HT1080 (cell line): Measurements from ENCODE around the gene ARHGAP26. TPM values are rescaled to one million over a fixed set of nuclear protein-coding genes. Genes with fewer than 3 reads are reported as not detected.

Experiments
- DNase-seq: peaks from one replicate; pipeline ENCODE4 v3.0.0-alpha.2; 2015; ENCODE audit warnings: low read depth
- total RNA-seq: library from RNA; depleted of rRNA; stranded (reverse); fragments of >200 nt; shearing (Covaris generic); gene quantifications from 2 replicates; pipeline ENCODE4 v1.2.3, GENCODE V29; 2014

The ARHGAP26 gene
- total RNA-seq, 1 experiment from 2014 or later = 9.9 TPM

DNA sequence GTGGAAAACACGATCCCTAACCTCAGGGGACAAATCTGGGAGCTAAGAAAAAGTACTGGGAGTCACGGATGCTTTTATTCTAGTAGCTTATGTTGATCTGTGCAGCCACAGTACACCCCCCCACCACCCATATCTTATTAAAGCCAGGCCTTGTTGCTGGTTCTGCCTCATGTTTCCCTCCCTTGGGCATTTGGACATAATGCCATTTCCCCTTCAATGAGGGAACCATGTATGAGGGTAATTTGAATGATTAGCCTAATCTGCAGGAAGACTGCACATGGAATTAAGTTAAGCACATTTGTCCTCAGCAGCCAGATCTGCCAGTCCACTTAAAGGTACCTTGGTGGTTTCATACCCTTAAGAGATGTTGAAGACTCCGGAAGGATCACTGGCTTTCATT lies 102.0 kb downstream of the ARHGAP26 start:
- DNase-seq = no peak

DNA sequence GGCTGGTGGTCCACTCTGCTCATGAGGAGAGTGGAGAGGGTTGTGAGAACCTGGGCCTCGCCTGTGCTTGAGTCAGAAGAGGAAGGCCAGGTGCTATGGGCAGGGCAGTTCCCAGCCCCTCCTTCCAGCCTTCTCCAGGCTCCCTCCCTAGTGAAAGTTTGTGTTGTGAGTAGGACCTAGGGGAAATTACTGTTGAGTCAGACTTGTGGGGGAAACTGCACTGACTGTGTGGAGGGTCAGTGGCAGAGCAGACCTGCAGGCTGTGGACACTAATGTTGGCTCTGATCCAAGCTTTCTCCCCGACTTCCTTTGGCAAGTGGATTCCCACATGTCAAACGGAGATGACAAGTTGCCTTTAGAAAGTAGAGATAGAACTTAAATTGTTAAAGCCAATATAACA lies 102.6 kb downstream of the ARHGAP26 start:
- DNase-seq = peak; percentile 95

DNA sequence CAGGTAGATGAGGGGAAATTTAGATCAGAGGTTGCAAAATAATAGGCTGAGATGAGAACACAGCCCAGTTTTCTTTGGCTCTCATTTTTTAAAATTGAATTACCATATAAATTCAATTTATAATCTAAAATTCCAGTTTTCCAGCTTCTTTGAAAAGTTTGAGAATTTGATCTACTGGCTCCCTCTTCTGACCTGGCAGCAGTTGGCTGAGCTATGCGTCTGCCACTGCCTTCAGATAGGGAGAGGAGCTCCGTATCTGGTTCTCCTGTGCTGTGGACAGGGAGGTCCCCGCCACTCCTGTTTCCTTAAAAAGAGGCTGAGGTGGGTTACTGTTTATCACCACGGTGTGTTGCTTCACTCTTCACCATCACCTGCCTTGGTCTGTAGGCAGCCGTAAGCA lies 103.7 kb downstream of the ARHGAP26 start:
- no peak for DNase-seq

DNA sequence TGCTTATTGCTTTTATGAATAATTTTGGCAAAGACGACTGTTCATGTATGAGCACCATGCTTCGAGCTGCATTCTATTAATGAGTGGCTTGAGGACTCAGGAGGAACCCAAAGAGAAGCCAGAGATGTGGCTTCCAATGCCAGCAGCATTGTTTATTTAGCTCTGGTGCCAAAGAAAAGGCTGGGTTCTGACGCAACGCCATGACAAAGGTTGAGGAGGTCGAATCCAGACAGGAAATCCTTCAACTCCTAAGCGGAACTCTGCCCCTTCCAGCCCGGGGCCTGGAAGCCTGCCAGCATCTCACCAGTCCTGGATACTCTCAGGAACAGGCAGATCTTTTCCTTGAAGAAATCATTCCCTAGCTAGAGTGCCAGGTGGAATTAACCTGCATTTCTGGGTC lies 104.4 kb downstream of the ARHGAP26 start:
- DNase-seq = peak; percentile 87

DNA sequence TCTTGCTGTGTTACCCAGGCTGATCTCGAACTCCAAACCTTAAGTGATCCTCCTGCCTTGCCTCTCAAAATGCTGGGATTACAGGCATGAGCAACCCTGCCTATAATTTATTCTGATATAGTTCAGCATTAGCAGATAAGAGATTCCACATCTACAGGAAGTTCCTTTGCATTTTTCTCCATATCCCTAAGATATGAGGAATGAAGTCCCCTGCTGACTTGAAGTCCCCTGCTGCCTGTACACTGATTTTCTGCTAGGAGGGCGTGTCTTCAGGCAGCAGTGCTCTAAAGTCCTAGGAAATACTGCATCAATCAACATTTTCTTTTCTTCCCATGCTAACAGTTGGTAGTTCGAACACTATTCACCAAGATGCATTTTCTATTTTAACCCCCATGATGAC lies 105.8 kb downstream of the ARHGAP26 start:
- no peak for DNase-seq

DNA sequence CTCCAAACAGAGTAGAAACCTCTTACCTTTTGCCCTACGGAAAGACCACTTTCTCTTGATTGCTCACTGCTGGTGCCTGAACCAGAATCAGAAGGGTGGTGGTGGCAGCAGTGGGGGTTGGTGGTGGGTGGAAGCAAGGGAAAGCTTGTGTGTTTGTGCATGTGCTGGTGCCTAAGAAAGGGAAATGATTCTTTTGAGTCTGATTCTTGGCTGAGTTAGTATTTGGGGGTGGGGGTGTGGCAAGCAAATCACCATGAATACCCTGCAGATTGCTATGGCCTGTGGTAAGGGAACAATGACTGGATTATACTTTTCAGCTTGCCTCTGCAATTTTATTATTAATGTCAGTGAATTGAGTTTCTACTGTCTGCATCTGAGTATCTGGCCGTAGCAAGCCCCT lies 106.6 kb downstream of the ARHGAP26 start:
- no peak for DNase-seq

DNA sequence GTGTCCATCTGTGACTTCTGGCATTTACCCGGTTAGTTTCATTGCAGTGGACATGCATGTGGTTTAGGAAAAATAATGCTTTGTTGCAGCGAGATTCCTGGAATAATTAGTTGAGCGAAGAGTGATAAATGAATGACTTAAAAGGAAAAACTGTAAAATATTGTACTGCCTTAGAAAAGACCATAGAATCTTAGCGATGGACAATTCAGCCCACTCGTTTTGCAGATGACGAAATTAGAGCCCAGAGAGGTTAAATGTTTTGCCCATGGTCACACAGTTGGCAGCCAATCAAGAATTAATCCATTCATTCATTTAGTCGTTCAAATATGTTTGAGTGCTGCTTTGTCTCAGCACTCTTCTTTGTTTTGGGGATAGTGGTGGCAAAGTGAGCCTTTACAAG lies 107.9 kb downstream of the ARHGAP26 start:
- no peak for DNase-seq

DNA sequence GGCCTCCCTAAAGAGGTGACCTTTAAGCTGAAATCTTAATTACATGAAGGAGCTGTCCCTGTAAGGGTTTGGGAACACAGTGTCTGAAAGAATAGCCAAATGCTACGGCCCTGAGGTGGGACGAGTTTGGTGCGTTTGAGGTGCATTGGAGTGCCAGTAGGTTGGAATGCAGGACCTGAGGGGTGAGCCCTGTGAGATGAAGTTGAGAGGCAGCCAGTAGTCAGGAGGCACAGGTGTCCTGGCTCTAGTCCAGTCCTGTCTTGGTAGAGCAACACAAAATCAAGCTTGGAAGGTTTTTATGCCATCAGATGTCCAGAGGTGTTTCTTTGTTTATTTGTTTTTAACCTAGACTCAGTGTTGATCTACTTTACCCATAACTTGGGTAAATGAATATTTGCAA lies 108.5 kb downstream of the ARHGAP26 start:
- no peak for DNase-seq

DNA sequence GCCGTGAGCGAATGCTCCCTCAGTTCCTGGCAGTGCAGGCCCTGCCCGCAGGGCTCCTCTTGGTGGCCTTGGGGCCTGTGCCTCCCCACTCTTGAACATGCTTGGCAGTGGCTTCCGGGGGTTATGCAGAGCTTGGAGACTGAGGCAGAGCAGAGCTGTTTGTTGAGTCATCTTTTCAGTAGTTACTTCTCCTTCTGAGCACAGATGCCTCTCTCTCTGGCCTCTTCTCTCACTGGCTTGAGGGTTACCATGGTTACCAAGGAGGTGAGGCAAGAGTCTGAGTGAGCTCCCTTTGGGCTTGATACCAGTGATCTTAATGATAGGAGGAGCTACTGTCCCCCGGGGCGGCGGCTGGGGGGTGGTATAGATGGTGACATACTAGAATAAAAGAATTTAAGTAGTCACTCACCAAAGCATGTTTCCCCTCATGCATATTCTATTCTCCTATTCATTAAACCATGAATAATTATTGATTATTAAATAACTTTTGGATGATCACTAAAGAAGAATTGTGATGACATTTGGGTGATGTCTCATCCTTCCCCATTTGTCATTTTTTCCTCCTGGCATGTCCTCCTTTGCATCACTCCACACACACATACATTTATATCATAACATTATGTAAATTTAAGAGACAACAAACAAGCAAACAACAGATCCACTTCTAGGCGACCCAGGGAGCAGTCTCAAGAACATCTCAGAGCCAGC lies 111.1 kb downstream of the ARHGAP26 start:
- peak; percentile 35 for DNase-seq

DNA sequence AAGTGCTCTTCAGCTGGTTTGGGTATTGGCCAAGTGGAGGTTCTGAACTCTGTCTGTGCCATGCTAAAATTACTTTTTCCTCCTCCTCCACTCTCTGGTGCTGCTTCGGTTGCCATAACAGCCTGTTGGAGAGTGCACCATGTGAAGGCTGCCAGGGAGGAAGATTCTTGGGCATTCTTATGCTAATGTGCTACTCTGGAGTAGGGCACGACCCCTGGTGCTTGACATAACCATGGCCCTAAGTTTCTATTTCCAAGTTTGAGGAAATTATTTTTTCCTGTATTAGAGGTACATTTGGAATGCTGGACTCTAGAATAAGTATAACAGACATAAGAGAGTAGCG lies 111.6 kb downstream of the ARHGAP26 start:
- DNase-seq = no peak

DNA sequence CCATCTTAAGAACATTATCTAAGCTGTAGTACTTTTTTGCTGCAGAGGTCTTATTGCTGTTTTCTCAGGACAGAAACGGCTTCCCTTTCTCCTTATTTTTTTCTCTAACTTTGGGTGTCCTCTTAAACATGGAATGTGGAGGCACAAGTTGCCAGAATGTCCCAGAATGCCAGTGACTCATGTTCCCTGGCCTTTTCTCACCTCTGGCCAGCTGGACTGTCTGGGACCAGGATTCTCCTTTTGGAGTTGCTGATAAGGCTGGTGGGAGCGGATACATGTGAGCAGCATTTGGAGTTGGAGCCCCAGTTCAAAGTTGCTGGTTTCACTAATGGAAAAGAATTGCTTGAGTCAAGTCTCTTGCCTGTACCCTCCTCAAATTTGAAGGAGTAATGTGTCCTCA lies 112.8 kb downstream of the ARHGAP26 start:
- DNase-seq = no peak

DNA sequence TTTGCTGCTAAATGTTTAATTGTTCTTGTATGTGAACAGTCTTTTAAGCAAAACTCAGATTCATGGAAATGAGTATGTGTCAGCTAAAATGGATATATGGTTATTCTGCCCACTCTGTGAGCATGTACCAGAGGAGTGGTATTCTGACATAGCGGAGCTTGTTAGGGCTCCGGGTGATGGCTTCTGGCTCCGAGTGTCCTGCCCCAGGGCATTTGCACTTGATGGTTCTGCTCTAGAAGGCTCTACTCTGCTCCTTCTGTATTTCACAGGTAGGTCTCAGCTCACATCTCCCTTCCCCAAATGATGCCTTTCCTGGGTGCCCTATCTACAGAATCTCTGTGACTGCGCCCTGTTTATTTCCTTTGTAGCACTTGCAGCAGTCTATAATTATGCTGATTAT lies 113.3 kb downstream of the ARHGAP26 start:
- DNase-seq = no peak

DNA sequence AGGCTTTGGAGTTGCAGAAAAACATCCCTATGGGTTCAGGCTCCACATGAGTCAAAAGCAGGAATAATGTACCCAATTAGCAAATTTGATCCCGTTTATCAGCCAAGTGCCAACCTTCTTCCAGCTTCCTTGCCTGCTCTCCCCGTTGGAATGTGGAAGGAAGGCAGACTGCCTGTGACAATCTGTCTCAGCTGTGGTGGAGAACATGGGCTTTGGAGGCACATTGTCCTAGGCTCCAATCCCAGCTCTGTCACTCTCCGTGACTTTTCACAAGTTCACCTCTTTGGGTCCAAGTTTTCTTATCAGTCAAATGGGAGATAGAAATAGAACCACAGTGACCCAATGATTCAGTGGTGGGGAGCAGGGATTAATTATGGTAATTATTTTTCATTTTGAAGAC lies 113.9 kb downstream of the ARHGAP26 start:
- no peak for DNase-seq

DNA sequence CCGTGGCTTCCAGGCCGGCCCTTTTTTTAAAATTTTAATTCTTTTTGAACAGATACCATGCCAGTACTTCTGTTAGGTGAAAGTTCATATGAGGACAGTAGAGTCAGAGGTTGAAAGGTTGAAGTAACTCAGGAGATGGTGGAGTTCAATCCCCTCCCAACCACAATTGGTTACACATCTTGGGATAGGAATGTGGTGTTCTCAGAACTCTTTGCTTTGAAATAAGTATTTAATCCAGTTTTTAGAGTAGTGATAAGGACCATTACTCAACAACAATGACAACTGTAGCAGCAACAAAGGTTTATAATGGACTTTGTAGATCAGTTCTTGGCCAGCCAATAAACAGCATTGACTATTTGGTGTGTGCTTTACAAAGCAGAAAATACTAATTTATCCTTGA lies 116.0 kb downstream of the ARHGAP26 start:
- DNase-seq = no peak

DNA sequence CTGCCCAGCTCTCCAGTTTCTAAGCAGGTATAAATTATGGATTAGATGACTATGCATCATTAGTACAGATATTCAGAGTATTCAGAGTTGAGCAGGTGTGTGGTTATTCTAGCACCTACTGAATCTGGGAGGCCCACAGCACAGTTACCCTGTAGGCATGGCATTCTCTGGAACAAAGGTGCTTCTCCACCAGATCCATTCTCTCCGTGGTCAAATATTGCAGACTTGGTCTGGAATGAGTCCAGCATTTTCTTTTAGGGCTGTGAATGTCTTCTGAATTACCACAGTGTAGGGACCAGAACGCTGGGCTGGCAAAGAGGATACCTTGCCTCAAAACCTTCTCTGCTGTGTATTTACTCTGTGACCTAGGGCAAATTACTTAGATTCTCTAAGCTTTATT lies 116.8 kb downstream of the ARHGAP26 start:
- no peak for DNase-seq

DNA sequence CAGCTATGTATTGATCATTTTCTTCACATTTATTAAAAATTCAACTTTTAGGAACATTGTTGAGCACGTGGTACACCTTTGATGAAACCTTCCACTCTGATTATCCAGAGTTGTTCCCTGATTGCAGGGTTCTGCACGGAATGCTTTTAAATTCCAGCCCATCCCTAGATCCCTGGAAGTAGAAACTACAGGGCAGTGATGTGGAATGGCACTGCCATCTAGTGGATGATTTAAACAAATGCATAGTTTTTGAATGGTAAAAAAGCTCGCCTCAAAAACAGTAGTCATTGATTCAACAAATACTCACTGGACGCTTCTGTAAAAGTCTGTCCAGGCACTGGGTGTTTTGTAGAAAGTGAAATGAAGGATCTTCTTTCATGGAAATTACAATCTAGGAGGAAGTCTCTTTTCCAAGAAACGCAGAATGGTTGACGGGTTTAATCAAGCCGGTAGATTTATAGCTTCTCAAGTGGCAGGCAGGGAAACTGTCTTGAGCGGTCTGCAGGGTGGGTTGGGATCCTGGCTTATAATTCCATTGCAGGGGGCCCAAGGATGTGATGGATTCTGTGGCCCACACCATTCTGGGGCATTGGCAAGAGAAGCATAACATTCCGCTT lies 118.4 kb downstream of the ARHGAP26 start:
- peak; percentile 48 for DNase-seq

DNA sequence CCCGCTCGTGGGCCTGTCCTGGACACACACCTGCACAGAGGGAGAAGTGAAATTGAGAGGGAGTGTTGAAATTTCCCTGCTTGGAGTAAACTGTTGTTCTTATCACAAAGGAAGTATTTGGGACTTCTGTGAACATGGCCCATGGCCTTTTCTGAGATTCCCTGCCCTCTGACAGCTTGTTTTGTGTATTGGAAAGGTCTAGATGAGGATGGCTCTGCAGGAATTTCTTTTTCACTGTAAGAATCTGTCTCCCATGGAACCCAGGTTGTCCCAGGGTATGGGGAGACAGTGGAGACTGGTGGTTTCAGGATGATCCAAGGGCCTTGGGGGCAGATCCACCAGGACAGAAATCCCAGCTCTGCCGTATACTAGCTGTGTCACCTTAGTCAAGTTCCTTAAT lies 121.8 kb downstream of the ARHGAP26 start:
- DNase-seq = no peak

DNA sequence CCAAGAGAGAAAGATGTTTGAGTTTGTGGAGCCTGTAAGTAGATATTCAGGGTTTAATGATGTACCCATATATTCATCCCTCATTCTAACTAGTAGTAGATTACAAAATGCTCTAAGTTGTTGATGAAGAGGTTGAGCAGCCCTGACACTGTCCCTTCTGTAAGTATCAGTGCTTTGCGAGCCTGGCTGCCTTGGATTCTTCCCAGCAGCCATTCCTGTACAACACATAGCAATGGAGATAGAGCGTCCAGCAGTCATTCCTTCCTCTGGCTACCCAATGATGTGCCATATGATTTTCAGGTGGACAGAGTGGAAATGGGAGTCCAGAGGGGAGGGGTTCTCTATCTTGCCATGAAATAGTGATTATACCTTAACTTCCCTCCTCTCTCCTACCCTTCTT lies 124.1 kb downstream of the ARHGAP26 start:
- no peak for DNase-seq

DNA sequence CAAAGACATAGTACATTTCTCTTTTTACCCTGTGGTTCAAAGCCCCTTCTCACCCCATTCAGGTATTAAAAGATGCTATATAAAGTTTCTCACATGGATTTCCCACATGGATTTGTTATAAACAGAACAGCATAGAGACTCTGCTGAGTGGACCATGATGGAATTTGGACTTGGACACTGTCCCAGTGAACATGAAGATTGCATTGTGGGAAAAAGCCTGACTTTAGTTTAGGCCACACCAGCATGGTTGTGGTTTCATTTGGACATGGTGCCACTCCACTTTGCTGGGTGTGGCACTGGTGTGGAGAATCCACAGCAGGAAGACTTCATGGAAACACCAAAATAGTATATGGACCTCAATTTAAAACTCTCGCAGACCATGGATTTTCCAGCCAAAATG lies 124.6 kb downstream of the ARHGAP26 start:
- peak; percentile 26 for DNase-seq

DNA sequence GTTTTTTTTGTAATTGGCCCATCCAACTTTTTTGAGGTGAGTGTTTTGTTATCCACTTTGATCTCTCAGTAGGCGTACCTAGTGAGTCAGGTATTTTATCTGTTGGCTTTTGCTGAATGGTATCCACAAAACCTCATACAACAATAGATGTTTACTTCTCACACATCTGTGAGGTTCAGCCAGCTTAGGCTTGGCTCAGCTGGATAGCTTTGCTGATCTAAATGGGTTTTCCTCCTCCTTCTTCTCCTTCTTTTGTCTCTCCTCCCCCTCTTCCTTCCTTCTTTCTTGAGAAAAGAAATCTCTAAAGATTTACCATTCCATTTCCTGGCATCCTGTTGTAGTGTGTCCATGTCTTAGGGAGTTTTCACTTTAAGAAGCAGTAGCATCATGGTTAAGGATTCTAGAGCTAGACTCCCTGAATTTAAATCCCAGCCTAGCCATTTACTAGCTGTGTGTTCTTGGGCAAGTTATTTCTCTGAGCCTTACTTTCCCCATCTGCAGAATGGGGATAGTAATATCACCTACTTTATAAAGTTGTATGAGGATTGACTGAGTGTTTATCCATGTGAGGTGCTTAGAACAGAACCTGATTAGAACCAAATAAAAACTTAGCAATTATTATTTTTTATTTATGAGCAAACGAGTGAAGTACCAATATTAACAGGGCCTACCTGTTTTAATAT lies 126.3 kb downstream of the ARHGAP26 start:
- DNase-seq = no peak

DNA sequence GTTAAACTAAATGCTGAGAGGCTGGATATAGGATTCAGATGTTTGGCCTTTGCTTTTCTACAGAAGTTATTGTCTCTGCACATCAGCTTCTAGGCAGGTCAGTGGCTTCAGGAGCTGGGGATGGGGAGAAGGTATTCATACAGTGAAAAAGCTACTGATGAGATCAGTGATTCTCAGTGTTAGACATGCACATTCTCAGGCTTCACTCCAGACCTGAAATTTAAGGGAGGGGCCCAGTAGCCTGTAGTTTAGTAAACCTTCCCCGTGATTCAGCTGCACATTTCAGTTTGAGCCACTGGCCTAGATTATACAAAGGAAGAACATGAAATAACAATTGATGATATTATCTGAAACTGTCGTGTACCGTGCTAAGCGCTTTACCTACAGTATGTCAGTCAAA lies 127.2 kb downstream of the ARHGAP26 start:
- DNase-seq = no peak

DNA sequence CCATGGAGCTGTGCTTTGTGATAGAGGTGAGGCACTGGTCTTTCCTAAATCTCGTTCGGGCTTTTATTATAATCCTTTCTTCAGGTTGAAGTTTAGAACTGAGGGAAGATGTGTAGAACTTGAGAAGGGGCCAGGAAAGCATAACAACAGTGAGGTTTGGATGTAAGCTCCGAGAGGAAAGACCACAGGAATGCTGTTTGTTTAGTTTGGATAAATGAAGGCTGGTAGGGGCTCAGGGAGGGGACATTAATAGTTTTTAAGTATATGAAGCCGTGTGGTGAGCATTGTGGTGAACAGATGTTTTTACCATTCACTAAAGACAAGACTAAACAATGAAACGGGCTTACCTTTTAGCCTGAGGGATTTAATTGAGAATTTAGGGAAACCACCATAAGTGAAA lies 130.8 kb downstream of the ARHGAP26 start:
- DNase-seq = peak; percentile 54
